Measurements from ENCODE around the gene MPRIP.
"Not testable (repeated sequence)": the region's sequence is repeated elsewhere in the genome, so short reads cannot be mapped to it uniquely, and the experiment has no call there.

MPRIP gene

DNA sequence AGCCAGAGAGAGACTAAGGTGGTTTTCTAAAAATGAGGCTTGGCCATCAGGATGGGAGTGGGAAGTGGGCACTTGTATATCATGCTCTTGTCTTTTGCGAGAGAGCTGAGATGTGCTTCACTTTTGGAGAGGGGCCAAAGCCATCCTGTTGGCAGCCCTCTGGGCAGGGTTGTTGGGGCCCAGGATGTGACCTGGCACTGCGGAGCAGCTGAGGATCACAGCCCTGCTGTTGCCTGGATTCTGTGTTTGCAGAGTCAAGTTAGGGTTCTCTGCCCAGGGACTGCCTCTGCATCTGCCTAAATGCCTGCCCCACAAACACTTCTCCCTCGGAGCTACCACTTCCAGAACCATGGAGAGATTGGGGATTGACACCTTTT, 92.7 kb downstream of the MPRIP start:
- ChIA-PET CTCF (interaction anchor here (0.7 to 2.3 kb wide), 4 partner anchors 9 to 137 kb away, joined by 3 to 7 read pairs (median 4); no protein-coding TSS in a partner anchor), POLR2A (no interaction called here)
- TF ChIP-seq, protein P1, sequence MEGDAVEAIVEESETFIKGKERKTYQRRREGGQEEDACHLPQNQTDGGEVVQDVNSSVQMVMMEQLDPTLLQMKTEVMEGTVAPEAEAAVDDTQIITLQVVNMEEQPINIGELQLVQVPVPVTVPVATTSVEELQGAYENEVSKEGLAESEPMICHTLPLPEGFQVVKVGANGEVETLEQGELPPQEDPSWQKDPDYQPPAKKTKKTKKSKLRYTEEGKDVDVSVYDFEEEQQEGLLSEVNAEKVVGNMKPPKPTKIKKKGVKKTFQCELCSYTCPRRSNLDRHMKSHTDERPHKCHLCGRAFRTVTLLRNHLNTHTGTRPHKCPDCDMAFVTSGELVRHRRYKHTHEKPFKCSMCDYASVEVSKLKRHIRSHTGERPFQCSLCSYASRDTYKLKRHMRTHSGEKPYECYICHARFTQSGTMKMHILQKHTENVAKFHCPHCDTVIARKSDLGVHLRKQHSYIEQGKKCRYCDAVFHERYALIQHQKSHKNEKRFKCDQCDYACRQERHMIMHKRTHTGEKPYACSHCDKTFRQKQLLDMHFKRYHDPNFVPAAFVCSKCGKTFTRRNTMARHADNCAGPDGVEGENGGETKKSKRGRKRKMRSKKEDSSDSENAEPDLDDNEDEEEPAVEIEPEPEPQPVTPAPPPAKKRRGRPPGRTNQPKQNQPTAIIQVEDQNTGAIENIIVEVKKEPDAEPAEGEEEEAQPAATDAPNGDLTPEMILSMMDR (IDR thresholded peaks at IDR 0.05; ENCODE audit: insufficient read depth, low read length, missing control alignments) = no peak

DNA sequence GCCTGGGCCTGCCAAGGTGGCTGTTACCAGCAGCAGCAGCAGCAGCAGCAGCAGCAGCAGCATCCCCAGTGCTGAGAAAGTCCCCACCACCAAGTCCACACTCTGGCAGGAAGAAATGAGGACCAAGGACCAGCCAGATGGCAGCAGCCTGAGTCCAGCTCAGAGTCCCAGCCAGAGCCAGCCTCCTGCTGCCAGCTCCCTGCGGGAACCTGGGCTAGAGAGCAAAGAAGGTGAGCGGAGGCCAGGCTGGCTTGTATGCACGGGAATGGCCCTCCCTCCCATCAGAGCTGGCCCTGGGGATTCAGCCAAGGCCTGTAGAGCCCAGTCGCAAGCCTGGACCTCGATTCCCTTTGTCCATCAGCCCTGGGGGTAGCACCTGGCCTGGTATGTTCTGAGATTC, 94.0 kb downstream of the MPRIP start:
- H3K4me3 ChIP-seq (ENCODE audit: low read depth, low read length); POLR2A ChIA-PET; DNase-seq (ENCODE audit: low read depth, low spot score): not testable (repeated sequence)
- CTCF ChIA-PET = interaction anchor here (1.1 to 2.3 kb wide), 5 partner anchors 7 to 138 kb away, joined by 3 to 7 read pairs (median 4); no protein-coding TSS in a partner anchor

More for the DNA sequence above, 92.7 kb downstream of the MPRIP start:
- H3K4me3 ChIP-seq (ENCODE audit: low read depth, low read length) = no peak overlapping the region
- no peak for DNase-seq (ENCODE audit: low read depth, low spot score)

DNA sequence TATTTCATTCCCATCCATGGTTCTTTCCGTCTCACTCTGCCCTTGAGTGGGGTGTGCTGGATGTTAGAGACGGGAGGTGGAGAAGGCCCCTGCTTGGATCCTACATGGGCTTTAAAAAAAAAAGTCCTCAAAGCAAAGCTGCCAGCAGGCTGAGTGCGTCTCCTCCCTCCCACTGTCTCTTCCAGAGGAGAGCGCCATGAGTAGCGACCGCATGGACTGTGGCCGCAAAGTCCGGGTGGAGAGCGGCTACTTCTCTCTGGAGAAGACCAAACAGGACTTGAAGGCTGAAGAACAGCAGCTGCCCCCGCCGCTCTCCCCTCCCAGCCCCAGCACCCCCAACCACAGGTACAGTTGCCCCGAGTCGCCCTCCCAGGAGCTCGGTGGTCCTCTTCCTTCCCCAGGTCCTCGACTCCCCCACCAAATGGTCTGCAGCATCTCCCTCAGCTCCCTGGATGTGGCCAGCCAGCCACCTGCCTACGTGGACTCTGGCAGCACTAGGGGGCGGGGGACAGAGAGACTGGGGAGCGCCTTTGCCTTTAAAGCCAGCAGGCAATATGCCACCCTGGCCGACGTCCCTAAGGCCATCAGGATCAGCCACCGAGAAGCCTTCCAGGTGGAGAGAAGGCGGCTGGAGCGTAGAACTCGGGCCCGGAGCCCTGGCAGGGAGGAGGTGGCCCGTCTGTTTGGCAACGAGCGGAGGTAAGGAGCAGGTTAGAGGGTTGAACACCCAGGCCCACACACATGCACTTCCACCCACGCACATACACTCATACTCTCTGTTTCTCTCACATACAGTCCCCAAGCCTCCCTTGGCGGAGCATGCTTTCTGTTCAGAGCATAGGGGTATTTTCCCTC, 95.7 kb downstream of the MPRIP start:
- H3K4me3 ChIP-seq (ENCODE audit: low read depth, low read length) = no peak overlapping the region
- ChIA-PET CTCF (interaction anchor here (1.0 kb wide), 1 partner anchor 136 kb away, joined by 3 read pairs; no protein-coding TSS in a partner anchor), POLR2A (no interaction called here)
- DNase-seq (ENCODE audit: low read depth, low spot score) = no peak
- TF ChIP-seq, protein P1 (IDR thresholded peaks at IDR 0.05; ENCODE audit: insufficient read depth, low read length, missing control alignments) = no peak

DNA sequence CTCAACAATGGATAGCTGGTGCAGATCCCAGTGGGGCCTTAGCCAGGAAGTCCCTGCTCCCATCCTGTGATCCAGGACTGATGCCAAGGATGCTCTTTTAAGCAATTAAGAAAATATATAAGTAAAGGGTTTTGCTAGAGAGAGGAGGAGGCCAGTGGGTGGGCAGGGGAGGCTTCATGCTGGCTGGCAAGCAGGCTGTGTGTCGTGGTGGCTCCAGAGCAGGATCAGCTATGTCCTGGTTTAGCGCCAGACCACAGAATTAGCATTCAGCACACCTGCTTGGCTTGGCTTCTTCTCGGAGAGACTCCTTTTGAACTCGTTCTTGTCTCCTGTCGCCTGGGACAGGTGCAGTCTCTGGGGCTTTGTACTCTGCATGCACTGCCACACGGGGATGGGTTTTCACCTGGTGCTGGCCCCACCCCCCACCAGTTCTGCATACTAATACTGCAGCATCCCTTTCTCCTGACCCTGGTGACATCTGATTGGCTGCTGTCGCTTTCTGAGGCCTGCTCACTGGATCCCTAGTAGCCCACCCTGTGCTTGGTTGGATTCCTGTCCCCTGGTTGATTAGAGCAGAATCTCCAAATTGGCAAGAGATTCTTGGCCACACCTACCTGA, 97.8 kb downstream of the MPRIP start:
- POLR2A ChIA-PET = no interaction called here
- CTCF ChIA-PET = interaction anchor here (0.7 to 4.2 kb wide), 5 partner anchors 14 to 142 kb away, joined by 3 to 26 read pairs (median 6); no protein-coding TSS in a partner anchor

DNA sequence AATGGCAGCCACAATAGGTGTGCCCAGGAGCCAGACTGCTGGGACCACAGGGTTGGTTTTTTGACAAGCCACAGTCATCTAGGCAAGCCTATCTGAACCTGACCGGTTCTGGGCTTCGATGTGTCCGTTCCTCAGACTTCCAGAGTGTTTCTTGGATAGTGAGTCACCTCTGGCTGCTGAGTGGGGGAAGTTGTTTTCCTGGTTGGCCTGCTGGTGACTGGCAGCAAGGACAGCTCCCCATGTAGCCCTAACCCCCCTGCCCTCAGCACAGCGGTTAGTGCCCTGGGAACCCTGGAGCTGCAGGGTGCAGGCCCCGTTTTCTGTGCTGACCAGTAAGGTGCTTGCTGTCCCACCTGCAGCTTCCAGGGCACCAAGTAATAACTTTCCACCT, 98.3 kb downstream of the MPRIP start:
- POLR2A ChIA-PET = no interaction called here

More for the DNA sequence above, 97.8 kb downstream of the MPRIP start:
- no peak overlapping the region for H3K4me3 ChIP-seq (ENCODE audit: low read depth, low read length)
- TF ChIP-seq, protein P1 (IDR thresholded peaks at IDR 0.05; ENCODE audit: insufficient read depth, low read length, missing control alignments) = no peak
- DNase-seq (ENCODE audit: low read depth, low spot score) = no peak

GRCh38 chr17:17141279-17141678, 99.0 kb downstream of the MPRIP start:
- TF ChIP-seq, protein P1 (IDR thresholded peaks at IDR 0.05; ENCODE audit: insufficient read depth, low read length, missing control alignments) = no peak
- no peak overlapping the region for H3K4me3 ChIP-seq (ENCODE audit: low read depth, low read length)
- POLR2A ChIA-PET = no interaction called here
- CTCF ChIA-PET = interaction anchor here (0.6 to 4.2 kb wide), 20 partner anchors 8 to 144 kb away, joined by 3 to 31 read pairs (median 6); no protein-coding TSS in a partner anchor
- DNase-seq (ENCODE audit: low read depth, low spot score) = no peak

More for the DNA sequence above, 98.3 kb downstream of the MPRIP start:
- DNase-seq (ENCODE audit: low read depth, low spot score) = no peak
- CTCF ChIA-PET = interaction anchor here (0.7 to 4.2 kb wide), 10 partner anchors 12 to 143 kb away, joined by 3 to 31 read pairs (median 8); no protein-coding TSS in a partner anchor
- TF ChIP-seq, protein P1 (IDR thresholded peaks at IDR 0.05; ENCODE audit: insufficient read depth, low read length, missing control alignments) = peak; percentile 38
- no peak overlapping the region for H3K4me3 ChIP-seq (ENCODE audit: low read depth, low read length)

Measured in AG04449 (cell line).